GM18951 (cell line): ENCODE data around the gene IL5RA.

Experiments
- POLR2A ChIP-seq: IDR thresholded peaks from 4 replicates; pipeline ENCODE4 v1.6.1; 2011; ENCODE audit warnings: mild to moderate bottlenecking; ENCODE audit not compliant: insufficient read length, insufficient read depth; ENCODE audit errors: extremely low read depth
- in situ Hi-C: fragments of 300-500 bp; cut with MboI; formaldehyde crosslinking; loops from one replicate; pipeline ENCODE4 v1.12.0; 2022; ENCODE audit warnings: low sequenced_read_pairs, mixed read lengths, inconsistent platforms; ENCODE audit not compliant: unreplicated experiment

Gene IL5RA

DNA sequence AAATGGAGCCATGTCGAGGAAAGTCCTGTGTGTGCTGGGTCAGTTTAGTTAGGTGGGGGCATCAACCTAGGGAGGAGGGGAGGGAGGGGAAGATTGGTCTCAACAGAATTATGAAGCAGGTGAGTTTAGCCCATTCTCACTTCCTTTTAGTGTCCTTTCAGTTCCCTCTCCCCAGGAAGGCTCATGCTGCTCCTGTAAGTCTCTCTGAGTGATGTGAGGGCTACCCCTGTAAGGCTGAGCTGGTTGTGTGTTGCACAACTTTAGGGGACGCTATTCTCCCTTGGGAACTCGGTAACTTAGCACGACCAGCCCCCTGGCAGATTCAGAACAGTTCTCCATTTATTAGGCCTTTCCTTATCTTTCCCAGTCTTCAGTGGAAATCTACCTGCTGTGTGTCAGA is 21.2 kb downstream of the IL5RA start:
- no peak for TF ChIP-seq POLR2A
- in situ Hi-C loops: no loop called here

DNA sequence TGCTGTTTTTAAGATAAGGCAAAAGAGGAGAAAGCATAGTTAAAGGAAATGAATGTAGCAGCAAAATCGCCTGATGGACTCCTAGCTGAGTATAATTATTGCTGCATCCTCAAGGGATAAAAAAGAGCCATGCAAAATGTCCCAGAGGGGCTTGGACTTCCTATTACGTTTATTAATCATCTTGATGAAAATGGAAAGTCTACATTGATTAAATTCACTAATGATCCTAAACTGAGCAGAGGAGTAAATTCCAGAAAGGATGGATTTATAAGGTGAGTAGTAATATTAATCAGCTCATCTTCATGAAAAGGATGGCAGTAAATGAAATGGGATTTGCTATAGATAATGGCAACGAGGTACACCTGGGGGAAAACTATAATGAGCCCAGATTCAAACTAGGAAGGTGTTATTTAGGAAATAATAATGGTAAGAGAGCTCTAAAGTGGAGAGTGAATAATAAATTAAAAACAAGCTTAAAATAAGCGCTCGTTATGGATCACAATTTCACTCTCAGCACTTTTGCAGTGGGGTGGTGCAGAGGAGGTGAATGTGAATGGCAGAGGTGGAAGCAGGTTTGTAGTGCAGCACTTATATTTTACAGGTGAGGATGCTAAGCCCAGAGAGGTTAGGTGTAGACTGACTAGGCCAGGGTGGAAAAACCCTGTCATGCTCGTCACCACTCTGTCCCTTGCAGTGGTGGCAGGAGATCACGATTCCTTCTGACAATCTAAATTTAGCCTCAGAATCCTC is 22.3 kb downstream of the IL5RA start:
- no peak for TF ChIP-seq POLR2A
- in situ Hi-C loops: no loop called here

DNA sequence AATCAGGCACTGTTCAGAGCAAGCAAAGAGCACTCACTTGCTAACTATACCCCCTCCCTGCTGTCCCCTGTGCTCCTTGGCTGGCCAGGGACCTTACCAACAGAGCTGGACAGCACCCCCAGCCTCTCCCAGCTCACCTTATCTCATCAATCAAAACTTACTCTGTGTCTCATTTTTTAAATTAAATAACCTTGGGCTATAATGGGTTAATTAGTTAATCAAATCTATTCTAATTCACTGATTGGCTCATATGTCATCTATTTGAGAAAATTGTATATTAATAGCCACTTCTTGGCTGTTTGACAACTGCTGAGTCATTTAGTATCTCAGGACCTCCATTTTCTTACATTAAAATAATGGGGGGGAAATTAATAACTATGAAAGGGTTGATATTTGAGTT is 22.9 kb downstream of the IL5RA start:
- in situ Hi-C loops: no loop called here
- TF ChIP-seq POLR2A: no peak

DNA sequence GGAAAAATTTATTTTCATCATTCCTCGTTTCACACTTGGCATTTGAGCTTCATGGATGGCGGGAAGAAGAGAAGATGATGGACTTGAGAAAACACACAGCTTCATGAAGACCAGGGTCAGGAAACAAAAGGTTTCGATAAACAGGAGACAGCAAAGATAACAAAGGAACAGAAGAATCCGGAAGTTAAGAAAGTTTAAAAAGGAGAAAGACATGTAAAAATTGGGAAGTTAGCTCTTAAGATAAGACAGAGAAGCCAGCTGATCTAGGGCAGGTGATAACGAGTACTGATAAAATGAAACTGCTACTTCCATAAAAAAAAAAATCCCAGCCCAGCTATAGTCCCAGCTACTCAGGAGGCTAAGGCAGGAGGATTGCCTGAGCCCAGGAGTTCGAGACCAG is 23.9 kb downstream of the IL5RA start:
- TF ChIP-seq POLR2A: no peak
- in situ Hi-C loops: no loop called here

DNA sequence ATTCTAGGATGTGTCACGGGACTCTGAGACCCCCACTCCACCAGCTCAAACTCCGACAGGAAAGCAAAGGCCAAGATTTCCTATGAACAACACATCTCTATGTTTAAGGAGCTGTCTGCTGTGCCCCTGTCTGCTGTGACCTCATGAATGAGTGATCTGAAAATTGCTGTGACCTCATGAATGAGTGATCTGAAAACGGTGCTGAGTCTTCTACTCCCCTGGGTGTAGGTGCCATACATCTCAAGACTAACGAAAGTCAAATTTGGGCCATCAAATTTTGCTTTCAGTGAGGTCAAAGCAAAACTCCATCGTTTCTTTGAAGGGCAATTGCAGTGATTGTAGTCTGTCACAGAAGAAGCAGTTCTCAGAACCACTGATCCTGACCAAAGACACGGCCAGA is 24.4 kb downstream of the IL5RA start:
- no peak for TF ChIP-seq POLR2A
- in situ Hi-C loops: no loop called here

DNA sequence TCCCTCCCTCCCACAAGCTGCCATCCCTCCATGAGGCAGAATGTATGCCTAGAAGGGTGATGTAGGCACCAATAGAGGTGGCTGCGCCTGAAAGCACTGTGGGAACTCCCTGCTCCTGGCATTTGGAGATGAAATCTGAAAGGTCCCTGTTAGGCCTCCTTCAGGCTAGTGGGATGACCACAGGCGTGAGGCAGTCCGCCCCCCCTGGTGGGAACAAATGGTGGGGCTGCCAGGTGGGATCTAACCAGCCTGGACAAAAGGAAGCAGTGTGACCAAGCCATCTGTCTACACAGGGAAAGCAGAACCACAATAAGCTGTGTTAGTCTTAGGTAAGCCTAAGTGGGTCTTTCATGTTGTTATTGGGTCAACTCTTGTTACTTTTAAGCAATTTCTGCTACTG is 25.3 kb downstream of the IL5RA start:
- in situ Hi-C loops: no loop called here
- no peak for TF ChIP-seq POLR2A

DNA sequence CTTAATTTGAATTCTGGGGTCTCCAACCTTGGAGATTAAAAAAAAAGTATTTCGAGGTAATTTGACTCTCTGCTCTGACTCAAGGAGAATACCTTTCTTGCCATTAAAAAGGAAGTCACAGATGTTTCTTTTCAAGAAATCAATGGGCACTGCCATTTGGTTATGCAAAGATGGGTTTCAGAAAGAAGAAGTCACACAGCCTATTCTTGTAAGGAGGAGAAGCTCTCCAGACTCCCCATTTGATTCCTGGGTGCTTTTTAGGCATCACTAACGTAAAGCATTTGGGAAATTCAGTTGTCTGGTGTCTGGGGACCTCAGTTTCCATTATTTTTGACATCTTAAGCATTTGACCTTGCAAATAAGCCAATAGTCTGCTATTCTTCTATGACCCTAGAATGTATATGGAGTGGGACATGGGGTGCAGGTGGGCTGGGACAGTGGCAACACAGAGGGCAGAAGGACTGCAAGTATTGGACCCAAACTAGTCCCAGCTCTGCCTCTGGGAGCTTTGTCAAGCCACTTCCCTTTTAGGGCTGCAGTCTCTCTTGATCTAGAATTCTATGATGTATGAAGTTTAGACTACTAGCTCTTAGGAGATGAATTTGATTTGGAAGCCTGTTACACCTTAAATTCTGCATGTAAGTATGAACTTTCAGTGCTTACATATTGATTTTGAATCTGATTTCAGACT is 27.8 kb downstream of the IL5RA start:
- in situ Hi-C loops: no loop called here
- TF ChIP-seq POLR2A: no peak

DNA sequence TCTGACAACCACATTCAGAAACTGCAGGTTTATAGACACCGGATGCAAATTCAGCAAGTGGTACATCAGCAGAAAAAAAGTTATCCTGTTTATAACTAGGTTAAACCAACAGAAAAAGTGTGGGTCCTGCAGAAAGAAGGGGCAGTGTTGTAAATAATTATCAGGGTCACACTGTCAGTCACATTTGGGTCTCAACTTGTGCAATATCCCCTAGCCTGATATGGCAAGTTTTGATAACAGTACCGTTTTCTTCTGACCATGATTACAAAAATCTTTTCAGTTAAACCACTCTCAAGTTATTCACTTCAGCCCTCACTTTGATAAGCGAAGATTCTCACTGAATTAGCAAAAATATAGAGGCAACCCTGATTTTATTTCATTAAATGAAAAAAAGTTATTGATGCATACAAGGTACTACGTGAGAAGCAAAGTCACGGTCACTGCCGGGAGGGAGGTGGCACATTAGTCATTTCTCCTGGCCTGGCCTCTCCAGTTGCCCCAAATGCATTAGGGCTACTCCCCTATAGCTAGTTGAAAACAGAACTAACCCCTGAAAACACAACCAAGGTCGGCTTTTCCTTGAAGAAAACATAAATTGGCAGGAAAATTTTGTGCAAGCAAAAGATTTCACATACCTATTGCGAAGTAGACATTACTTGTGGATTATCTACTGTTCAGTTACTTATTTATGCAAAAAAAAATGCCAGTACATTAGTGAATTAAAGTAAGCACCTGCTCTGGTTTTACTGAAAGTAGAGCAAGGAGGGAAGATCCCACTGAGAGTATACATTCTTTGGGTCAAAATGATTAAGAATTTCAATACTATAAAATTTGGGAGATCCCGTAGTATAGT is 28.6 kb downstream of the IL5RA start:
- in situ Hi-C loops: no loop called here
- TF ChIP-seq POLR2A: no peak

DNA sequence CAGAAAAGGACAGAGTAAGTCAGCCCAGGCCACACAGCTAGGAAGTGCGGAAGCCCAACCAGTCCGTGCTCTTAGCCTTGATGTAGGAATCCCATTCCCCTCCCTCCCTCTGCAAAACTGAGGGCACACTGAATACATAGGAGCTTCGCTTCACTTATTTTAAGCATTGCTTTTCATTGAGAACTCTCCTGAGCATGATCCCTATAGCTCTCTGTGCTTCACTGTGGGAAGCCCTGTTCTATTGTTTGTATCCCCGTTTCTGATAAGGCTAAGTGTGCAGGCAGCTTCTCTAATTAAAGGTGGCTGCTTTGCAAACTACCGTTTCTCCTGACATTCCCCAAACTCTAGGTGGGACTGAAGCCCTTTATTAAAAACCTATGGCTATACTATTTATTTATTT is 29.9 kb downstream of the IL5RA start:
- no peak for TF ChIP-seq POLR2A
- in situ Hi-C loops: no loop called here

DNA sequence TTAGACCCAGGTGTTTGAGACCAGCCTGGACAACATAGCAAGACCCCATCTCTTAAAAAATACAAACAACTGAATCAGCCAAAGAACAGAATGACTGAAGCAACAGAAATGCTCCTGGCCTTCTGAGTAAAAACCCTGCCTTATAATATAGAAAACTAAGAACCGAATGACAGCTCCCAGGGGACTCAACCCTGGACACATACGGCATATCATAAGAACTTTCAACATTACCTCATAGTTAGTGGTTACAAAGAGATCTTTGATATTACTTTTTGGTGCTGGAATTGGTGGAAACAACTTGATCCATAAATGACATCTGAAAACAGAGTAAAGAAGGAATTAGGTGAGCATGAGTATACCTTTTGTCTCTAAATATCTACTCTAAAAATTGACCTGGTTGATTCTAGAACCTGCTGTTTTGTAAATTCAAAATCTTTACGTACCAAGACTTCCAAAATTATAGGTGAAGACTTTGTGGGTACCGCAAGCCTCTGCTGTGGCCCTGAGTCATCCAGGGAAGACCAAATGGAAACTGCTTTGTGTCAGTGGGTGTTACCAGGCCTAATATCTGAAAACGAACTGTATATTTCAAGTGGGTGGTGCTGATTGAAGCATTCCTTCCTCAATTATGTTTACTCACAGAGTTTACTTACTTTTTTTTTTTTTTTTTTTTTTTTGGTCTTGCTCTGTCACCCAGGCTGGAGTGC is 35.5 kb downstream of the IL5RA start:
- TF ChIP-seq POLR2A: no peak
- in situ Hi-C loops: no loop called here

DNA sequence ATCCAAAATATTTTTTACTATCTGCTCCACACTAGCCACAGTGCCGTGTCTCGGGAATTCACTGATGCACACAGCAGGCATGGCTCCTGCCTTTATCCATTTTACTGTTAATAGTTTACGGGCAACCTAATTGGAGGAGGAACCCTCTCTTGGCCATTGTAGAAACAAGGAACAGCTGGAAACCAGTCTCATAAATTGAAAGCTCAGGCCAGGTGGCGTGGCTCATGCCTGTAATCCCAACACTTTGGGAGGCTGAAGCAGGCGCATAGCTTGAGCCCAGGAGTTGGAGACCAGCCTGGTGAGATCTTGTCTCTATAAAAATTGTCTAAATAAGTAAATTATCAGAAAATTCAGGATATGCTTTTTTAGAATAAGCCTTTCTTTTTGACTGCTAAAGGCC is 39.0 kb downstream of the IL5RA start:
- in situ Hi-C loops: no loop called here
- TF ChIP-seq POLR2A: no peak

DNA sequence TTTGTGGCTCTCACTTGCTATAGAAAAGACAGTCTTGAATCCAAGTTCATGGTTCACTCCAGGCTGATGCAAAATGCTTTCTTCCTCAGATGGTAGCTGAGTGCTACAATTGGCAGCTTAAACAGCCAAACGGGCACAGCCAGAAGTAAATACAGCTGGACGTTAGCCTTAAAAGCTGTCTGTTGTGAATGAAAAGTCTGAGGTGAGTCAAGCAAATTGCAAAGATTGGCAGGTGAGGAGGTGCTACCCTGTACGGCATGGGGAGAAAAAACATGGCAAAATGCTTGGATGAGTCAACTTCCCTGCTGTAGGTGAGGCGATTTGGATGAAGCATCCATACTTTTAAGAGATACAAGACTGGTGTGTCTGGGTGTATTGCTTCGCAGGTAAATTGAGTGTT is 40.5 kb downstream of the IL5RA start:
- no peak for TF ChIP-seq POLR2A
- in situ Hi-C loops: no loop called here

DNA sequence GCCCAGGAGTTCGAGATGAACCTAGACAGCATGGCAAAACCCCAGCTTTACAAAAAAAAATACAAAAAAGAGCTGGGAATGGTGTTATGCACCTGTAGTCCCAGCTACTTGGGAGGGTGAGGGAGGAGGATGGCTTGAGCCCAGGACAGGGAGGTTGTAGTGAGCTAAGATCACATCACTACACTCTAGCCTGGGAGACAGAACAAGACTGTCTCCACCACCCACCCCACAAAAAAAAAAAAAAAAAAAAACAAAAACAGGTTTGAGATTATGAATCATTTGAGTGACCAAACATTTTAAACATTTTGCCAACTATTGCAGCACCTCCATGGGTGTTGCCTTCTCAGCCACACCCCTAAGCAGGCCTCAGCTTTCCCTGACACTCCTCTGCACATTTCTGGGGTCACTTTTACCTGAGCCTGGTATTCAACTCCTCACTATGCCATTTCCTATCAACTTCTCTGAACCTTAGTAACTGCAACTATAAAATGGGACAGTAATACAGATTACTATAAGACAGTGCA is 41.8 kb downstream of the IL5RA start:
- in situ Hi-C loops: no loop called here
- no peak for TF ChIP-seq POLR2A
